ENCODE data around the gene ISM2.
"Not testable (repeated sequence)": the region's sequence is repeated elsewhere in the genome, so short reads cannot be mapped to it uniquely, and the experiment has no call there.

ISM2 gene

DNA sequence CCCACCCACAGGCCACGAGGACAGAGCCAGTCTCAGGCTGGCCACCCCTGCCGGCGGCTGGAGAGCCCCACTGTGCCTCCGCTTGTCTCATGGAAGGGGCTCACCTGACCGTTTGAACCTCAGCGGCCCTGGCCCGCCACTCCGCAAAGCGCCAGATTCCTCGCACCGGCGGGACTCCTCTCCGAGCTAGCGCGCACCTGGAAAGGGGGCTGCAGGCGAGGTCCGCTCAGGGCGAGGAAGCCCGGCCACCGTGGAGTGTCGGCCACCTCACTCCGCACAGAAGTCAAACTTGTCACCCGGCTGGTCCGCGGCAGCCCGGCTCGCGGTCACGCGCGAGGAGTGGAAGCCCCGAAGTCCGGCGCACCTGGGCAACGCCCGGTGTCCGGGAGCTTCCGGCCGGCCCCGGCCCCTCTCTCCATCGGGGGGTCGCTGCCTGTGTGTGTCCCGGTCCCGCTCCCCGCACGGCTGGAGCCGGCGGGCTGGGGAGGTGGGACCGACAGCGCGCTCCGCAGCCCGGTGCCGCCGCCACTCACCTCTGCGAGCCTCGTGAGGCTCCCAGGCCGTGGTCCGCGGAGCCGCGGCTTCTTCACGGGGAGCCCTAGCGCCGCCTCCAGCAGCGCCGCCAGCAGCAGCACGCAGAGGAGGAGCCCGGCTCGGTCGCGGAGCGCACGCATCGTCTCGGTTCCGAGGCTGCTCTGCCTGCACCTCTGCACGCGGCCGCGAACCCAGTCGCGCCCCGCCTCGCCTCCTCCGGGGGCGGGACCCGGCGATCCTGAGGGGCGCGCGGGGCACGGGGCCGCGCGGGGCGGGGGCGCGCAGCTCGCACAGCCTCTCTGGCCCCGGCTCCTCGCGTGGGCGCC, at the start of gene ISM2:
Gene ISM2, minus strand, starts transcription at position 697 of the 860 bp plus-strand sequence. Its CDS starts 23 bp downstream, at position 674.
- Histone ChIP-seq H3K4me3 (ENCODE audit: low read length) (no peak within 1 kb of the TSS), H3K27ac (ENCODE audit: low read length) (no peak within 1 kb of the TSS), H3K27me3 (ENCODE audit: low read depth, low read length) (no peaks in the 10 kb centered on the region), H4K20me1 (ENCODE audit: insufficient read depth, low read length) (no peaks in the 10 kb centered on the region), H3K4me1 (ENCODE audit: low read length) (no peaks in the 10 kb centered on the region), H3K9ac (ENCODE audit: low read length) (no peak within 1 kb of the TSS), H3K9me3 (ENCODE audit: insufficient read depth, low read length) (no peaks in the 10 kb centered on the region), H3K79me2 (ENCODE audit: low read length) (no peaks in the 10 kb centered on the region), H3K4me2 (ENCODE audit: low read length) (no peak within 1 kb of the TSS), H2AFZ (ENCODE audit: low read depth, low read length) (no peak within 1 kb of the TSS), H3K36me3 (replicated peaks; ENCODE audit: low read depth, low read length) (no peaks in the 10 kb centered on the region)
- TF ChIP-seq, protein P1, sequence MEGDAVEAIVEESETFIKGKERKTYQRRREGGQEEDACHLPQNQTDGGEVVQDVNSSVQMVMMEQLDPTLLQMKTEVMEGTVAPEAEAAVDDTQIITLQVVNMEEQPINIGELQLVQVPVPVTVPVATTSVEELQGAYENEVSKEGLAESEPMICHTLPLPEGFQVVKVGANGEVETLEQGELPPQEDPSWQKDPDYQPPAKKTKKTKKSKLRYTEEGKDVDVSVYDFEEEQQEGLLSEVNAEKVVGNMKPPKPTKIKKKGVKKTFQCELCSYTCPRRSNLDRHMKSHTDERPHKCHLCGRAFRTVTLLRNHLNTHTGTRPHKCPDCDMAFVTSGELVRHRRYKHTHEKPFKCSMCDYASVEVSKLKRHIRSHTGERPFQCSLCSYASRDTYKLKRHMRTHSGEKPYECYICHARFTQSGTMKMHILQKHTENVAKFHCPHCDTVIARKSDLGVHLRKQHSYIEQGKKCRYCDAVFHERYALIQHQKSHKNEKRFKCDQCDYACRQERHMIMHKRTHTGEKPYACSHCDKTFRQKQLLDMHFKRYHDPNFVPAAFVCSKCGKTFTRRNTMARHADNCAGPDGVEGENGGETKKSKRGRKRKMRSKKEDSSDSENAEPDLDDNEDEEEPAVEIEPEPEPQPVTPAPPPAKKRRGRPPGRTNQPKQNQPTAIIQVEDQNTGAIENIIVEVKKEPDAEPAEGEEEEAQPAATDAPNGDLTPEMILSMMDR (IDR thresholded peaks at IDR 0.05; ENCODE audit: low read depth, low read length) = no peak
- TF ChIP-seq EZH2phosphoT487 (IDR thresholded peaks at IDR 0.05; ENCODE audit: low read depth) = no peak

DNA sequence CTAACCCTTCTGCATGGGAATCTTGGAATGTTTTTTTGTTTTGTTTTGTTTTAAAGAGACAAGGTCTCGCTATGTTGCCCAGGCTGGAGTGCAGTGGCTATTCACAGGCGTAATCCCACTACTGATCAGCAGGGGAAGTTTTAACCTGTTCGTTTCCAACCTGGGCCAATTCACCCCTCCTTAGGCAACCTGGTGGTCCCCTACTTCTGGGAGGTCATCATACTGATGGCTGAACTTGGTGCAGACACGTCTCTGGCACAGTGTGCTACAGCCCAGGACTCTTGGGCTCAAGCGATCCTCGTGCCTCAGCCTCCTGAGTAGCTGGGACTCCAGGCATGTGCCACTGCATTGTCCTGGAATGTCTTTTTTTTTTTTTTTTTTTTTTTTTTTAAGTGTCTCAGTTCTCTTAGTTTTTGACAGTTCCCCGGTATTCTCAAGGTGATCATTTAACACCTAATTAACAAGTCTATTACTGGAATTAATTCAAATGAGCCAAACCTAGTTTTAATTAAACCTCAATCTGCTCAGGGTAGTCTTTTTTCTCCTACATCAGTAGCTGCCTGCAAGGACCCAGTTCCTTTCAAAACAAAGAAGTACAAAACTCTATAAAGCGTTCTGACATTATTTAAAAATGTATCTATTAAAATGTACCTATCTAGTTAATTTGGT, 49.0 kb upstream of the ISM2 start:
- Histone ChIP-seq H3K27me3 (ENCODE audit: low read depth, low read length) (no peaks in the 10 kb centered on the region), H3K9ac (ENCODE audit: low read length) (no peak overlapping the region), H3K4me3 (ENCODE audit: low read length) (no peak overlapping the region), H3K27ac (ENCODE audit: low read length) (no peak overlapping the region), H3K4me2 (ENCODE audit: low read length) (no peak overlapping the region), H2AFZ (ENCODE audit: low read depth, low read length) (no peak overlapping the region), H3K4me1 (ENCODE audit: low read length) (0 out of 2 replicates have a peak, but pooled peaks cover under 1% of the 10 kb centered on the region), H3K9me3 (ENCODE audit: insufficient read depth, low read length) (no peaks in the 10 kb centered on the region), H3K36me3 (replicated peaks; ENCODE audit: low read depth, low read length) (peaks cover 7% of the 10 kb centered on the region), H4K20me1 (ENCODE audit: insufficient read depth, low read length) (no peaks in the 10 kb centered on the region), H3K79me2 (ENCODE audit: low read length) (no peaks in the 10 kb centered on the region)
- TF ChIP-seq EZH2phosphoT487 (IDR thresholded peaks at IDR 0.05; ENCODE audit: low read depth) = no peak
- TF ChIP-seq, protein P1 (IDR thresholded peaks at IDR 0.05; ENCODE audit: low read depth, low read length) = no peak

DNA sequence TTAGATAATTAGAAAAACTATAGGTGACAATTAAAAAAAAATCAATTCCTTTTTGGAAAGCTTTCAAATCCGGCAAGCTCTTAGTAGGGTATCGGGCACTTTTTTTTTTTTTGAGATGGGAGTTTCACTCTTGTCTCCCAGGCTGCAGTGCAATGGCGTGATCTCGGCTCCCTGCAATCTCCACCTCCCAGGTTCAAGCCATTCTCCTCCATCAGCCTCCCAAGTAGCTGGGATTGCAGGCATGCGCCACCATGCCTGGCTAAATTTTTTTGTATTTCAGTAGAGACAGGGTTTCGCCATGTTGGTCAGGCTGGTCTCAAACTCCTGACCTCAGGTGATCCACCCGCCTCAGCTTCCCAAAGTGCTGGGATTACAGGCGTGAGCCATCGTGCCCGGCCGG, 46.6 kb upstream of the ISM2 start:
- H3K27ac ChIP-seq (ENCODE audit: low read length); H3K27me3 ChIP-seq (ENCODE audit: low read depth, low read length); H3K9me3 ChIP-seq (ENCODE audit: insufficient read depth, low read length); H3K4me3 ChIP-seq (ENCODE audit: low read length); H3K79me2 ChIP-seq (ENCODE audit: low read length); H3K4me2 ChIP-seq (ENCODE audit: low read length); H4K20me1 ChIP-seq (ENCODE audit: insufficient read depth, low read length); H3K9ac ChIP-seq (ENCODE audit: low read length); H3K36me3 ChIP-seq (replicated peaks; ENCODE audit: low read depth, low read length); H2AFZ ChIP-seq (ENCODE audit: low read depth, low read length): not testable (repeated sequence)
- peaks cover 16% of the 10 kb centered on the region for H3K4me1 ChIP-seq (ENCODE audit: low read length)

DNA sequence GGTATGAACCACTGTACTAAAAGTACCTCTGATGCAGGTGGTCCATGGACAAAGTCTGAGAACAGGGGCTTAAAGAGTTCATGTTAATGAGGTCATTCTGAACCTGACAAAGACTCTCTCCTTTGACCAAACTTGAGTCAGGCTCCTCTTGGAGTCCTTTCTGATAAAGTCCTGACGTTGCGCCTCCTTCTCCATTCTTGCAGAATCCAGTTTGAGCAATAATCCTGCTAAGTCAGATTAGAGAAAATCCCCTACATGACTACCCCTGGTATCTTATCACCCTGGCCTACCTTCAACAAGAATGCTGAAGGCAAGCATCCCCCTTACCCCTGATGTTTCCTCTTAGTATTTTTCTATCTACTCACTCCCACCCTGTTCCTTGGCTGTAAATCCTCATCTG, 46.0 kb upstream of the ISM2 start:
- H3K4me2 ChIP-seq (ENCODE audit: low read length) = no peak overlapping the region
- H3K27me3 ChIP-seq (ENCODE audit: low read depth, low read length) = no peaks in the 10 kb centered on the region
- H3K4me1 ChIP-seq (ENCODE audit: low read length) = peaks cover 16% of the 10 kb centered on the region
- H3K79me2 ChIP-seq (ENCODE audit: low read length) = no peaks in the 10 kb centered on the region
- H4K20me1 ChIP-seq (ENCODE audit: insufficient read depth, low read length) = no peaks in the 10 kb centered on the region
- TF ChIP-seq, protein P1 (IDR thresholded peaks at IDR 0.05; ENCODE audit: low read depth, low read length) = no peak
- no peak for TF ChIP-seq EZH2phosphoT487 (IDR thresholded peaks at IDR 0.05; ENCODE audit: low read depth)
- no peaks in the 10 kb centered on the region for H3K9me3 ChIP-seq (ENCODE audit: insufficient read depth, low read length)
- no peak overlapping the region for H2AFZ ChIP-seq (ENCODE audit: low read depth, low read length)
- H3K4me3 ChIP-seq (ENCODE audit: low read length) = no peak overlapping the region
- H3K27ac ChIP-seq (ENCODE audit: low read length) = no peak overlapping the region
- H3K9ac ChIP-seq (ENCODE audit: low read length) = no peak overlapping the region
- H3K36me3 ChIP-seq (replicated peaks; ENCODE audit: low read depth, low read length) = peaks cover 7% of the 10 kb centered on the region
